HG03064 (cell line): ENCODE results near the gene PPP1R12B.
"Not testable (repeated sequence)": the region's sequence is repeated elsewhere in the genome, so short reads cannot be mapped to it uniquely, and the experiment has no call there.

Experiments
- ATAC-seq: cut with Tn5 transposase; IDR thresholded peaks from one replicate; pipeline ENCODE4 v1.9.1; 2021; ENCODE audit warnings: low read depth; ENCODE audit not compliant: unreplicated experiment

The PPP1R12B gene

DNA sequence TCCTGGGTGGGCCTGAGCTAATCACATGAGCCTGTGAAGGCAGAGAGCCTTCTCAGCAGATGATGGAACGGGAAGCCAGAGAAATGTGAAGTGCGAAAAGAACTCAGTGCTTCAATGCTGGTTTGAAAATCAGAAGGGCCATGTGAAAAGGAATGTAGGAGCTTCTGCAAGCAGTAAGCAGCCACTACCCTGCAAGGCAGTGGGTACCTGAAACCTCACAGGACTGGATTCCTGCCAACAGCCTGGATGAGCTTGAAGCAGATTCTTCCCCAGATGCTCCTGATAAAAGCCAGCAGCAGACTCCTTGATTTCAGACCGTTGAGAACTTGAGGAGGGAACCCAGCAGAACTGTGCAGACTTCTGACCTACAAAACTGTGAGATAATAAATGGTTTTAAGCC, 203.2 kb downstream of the PPP1R12B start:
- ATAC-seq: no peak

DNA sequence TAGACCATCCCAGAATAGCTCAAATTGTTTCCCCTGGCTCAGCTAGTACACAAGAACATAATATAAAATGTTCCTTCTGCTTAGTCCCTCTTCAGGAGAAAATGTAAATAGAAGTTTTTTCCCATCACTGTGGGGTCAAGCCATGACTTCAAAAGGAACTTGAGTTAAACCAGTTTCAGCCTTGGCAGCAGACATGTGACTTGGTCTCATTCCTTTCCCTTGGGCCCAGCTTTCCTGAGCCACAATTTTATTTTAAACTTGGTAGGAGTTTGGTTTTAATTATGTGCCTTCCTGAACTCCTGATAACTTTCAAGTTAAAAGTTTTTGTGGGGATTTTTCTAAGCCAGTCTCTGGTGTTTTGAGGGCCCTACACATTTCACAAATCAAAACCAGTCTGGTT, 204.1 kb downstream of the PPP1R12B start:
- not testable (repeated sequence) for ATAC-seq

DNA sequence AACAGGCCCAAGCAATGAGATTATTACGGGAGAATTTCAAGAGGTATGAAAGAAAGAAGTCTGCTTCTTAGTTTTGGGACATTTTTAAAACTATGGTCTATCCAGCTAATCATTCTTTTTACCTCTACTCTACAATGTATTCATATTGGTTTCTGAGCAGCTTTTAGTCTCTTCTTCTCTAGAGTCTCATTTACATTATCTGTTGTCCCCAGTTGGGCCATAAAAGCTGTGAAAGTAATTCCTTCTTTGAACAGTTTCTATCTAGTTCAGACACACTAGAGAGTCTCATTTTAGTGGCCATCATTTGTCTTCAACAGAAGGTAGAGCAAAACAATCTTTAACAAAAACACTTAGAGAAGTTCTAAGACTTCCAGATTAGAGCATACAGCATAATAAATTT, 204.6 kb downstream of the PPP1R12B start:
- ATAC-seq: not testable (repeated sequence)

DNA sequence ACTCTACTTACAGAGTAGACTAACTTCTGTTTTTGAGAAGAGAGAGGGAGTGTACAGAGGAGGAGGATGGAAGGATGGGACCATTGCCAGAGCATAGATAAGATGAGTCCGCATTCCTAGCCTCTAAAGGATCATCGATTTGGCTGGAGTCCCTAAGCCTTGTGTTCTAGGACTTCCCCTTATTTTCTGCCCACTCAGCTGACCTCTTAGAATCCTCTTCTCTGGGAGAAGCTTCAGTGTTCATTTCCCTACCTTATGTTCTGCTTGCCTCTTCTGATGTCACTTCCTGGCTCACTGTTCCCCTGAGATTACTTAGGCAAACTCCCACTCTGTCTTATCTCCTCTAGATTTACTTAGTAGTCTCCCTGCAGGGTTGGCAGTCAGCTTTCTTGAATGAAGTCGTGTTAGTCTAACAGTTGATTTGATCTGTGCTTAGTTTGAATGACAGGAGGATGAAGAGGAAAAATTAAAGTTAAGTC, 205.1 kb downstream of the PPP1R12B start:
- ATAC-seq: no peak

GRCh38 chr1:202554619-202555018, 206.1 kb downstream of the PPP1R12B start:
- ATAC-seq: not testable (repeated sequence)

DNA sequence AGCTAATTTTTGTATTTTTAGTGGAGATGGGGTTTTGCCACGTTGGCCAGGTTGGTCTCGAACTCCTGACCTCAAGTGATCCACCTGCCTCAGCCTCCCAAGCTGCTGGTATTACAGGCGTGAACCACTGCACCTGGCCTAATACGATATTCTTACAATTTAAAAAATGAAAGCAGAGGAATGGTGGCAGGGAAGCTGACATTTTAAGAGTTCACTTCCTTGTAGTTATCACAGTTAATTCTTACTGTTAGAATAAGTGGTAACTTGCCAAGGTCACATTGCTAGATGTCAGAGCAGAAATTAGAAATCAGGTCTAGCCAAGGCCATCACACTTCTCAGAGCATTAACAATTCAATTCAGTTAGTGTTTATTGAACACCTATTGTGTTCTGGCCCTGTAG, 207.5 kb downstream of the PPP1R12B start:
- not testable (repeated sequence) for ATAC-seq

DNA sequence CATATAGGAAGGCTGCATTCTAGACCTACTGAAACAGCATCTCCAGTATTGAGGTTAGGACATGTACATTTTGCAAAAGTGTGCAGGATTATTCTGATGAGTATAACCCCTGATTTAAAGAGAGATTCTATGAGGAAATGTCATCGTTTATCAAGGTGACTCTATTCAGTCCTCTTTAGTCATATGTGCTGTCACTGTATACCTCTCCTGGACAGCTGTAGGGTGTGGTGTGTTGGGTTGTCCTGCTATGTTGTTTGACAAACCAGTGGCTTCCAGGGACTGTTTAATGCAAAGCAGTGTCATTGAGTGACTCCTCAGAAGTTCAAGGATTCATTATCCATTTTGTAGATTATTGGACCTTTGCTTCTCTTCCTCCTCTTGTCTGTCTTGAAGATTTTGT, 209.2 kb downstream of the PPP1R12B start:
- ATAC-seq: not testable (repeated sequence)

GRCh38 chr1:202561240-202561639, 212.7 kb downstream of the PPP1R12B start:
- no peak for ATAC-seq

DNA sequence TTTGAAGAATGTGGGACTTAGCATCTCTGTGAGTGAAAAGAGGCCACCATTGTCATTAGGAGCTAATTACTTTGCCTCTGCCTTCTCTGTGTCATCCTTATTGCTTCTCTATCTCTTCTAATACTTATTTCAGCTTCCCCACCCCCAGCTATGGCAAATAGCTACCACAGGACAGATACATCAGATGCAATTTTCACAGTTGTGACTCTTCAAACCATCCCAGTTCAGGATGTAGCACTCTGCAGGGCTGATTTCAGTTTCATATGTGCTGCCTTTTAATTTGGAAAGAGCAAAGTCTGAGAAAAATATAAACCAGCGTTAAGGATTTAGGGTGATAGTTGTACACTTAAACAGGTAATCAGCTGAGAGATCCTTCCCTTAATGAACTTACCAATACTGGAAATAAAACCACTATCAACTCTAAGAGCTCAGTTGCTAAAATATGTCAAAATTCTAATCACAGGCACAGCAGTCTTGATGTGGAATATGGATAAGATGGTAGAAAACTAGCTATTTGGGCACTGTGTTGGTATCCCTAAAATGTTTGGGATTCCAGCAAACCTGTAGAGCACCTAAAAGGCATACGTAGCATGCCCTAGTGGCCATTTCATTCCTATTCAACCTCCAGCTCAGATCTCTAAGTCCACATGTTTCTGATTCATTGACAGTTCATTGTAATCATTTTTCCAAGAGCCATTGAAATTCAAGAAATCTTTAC, 213.4 kb downstream of the PPP1R12B start:
- no peak for ATAC-seq

DNA sequence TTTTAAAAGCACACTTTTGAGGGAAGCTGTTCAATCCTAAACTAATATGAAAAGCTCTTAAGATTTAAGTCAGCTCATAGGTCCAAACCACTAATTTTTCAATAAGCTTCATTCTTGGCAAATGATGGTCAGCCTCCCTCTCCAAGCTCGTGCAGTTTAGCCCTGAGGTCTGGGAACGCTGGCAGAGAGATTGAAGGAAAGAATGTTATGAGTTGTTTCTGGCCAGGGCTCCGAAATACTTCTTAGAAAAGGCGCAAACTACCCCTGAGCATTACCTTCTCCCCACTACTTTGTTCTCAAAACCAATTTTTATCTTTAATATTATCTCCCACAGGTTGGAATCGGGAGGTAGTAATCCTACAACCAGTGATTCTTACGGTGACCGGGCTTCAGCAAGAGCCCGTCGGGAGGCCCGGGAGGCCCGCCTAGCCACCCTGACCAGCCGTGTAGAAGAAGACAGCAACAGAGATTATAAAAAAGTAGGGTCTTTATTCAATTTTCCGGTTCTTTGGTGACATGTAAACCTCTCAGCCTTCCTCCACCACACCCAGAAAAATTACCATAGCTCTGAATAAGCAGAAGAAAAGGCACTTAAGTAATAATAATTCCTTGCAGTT, 214.1 kb downstream of the PPP1R12B start:
- ATAC-seq: no peak

DNA sequence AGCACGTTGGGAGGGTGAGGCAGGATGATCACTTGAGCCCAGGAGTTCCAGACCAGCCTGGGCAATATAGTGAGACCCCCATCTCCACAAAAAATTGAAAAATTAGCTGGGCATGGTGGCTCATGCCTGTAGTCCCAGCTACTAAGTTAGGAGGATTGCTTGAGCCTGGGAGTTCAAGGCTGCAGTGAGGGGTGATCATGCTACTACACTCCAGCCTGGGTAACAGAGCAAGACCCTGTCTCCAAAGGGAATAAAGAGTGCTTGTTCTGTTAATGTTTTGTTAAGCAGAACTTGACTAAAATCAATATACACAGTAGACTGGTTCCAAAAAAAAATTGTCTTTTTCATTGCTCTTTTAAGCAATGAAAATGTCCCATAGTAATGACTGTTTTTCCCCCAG, 215.3 kb downstream of the PPP1R12B start:
- no peak for ATAC-seq

DNA sequence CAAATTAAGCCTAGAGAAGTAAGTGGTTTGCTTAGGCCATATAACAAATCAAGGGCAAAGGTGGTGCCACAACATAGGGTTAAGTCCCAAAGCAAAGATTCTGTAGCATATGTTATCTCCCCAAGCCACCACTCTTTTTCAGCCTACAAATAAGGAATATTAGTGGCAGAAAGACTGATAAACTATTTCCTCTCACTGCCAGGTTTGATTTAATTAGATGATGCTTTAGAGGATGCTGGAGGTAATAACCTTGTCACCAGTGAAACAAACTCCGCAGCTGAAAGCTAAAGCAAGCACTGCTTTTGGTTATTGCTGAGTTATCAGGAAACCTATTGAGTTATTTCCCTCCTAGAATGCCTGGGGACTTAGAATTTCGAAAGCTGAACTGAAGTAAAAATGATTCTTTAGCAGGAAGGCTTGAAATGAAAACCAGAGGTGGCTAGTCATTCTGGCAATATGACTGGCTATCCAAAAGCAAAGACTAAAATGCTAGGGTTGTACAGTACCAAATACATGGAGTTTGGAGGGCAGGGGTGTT, 216.5 kb downstream of the PPP1R12B start:
- ATAC-seq: no peak

- ATAC-seq: peak; percentile 88
Observed at GRCh38 chr1:202565890-202566602, 217.5 kb downstream of the PPP1R12B start.

DNA sequence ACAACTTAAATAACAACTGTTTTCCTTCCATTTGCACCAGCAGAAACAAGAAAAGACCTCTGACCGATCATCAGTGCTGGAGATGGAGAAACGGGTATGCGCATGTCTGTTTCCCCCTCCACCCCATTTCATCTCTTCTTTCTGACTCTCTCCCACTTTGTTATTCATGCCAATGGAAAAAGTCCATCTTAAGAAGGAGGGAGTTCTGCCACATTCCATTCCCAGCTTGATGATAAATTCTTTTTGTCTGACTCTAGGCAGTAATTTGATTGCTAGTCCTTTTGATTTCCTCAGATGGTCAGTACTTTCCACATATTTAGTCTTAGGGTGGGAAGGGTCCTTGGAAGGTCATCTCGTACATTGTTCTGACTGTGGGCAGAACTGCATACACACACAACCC, 219.2 kb downstream of the PPP1R12B start:
- no peak for ATAC-seq

GRCh38 chr1:202568410-202568809, 219.9 kb downstream of the PPP1R12B start:
- no peak for ATAC-seq

DNA sequence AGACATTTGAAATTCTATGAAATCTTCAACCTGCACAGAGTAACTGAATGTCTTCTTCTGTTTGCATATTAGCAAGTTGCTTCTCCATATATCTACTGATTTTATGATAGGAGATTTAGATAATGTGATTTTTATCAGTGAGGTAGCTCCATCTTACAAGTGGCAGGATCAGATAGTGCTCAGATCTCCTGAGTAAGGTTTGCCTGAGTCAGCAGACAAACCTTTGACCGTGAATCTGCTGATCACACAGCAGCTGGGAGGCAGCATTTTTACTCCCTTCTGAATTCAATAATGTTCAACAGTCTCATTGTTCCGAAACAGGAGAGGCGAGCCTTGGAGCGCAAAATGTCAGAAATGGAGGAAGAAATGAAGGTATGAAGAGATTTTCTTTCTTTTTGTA, 220.3 kb downstream of the PPP1R12B start:
- no peak for ATAC-seq

GRCh38 chr1:202569393-202570322, 221.2 kb downstream of the PPP1R12B start:
- ATAC-seq: no peak

GRCh38 chr1:202571719-202572339, 223.3 kb downstream of the PPP1R12B start:
- ATAC-seq: no peak

GRCh38 chr1:202572867-202573266, 224.4 kb downstream of the PPP1R12B start:
- ATAC-seq: no peak
